ENCODE data around the gene MAD2L1. TPM values are rescaled to one million over a fixed set of nuclear protein-coding genes. Genes with fewer than 3 reads are reported as not detected.
A peak's percentile ranks its signal among the peaks of the same experiment; 100 is the strongest.

Gene MAD2L1
- total RNA-seq, 4 donors from 2014 or later: 1.8 to 20.3 (median 13.1) TPM

DNA sequence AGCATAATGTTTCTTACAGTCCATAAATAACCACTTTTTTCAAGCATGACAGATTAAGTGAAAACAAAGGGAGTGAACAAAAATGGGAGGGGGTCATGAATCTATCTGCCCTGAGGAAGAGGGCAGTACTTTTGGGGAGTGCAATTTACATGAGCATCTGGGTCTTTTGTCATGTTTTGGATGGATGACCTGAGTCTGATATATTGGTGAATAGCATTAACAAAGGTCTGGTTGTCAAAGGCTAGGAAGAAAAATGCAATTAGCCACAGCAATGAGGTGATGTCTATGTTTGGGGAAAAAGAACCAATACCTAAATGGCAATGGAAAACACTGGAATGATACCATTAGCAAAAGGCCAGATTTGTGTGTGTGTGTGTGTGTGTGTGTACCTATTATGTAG, 15.1 kb upstream of the MAD2L1 start:
- no peak overlapping the region for H3K27ac ChIP-seq
- H3K4me3 ChIP-seq: no peak overlapping the region
- DNase-seq: no peak
- no peak for TF ChIP-seq POLR2A (IDR thresholded peaks at IDR 0.05)
- TF ChIP-seq, protein P1, sequence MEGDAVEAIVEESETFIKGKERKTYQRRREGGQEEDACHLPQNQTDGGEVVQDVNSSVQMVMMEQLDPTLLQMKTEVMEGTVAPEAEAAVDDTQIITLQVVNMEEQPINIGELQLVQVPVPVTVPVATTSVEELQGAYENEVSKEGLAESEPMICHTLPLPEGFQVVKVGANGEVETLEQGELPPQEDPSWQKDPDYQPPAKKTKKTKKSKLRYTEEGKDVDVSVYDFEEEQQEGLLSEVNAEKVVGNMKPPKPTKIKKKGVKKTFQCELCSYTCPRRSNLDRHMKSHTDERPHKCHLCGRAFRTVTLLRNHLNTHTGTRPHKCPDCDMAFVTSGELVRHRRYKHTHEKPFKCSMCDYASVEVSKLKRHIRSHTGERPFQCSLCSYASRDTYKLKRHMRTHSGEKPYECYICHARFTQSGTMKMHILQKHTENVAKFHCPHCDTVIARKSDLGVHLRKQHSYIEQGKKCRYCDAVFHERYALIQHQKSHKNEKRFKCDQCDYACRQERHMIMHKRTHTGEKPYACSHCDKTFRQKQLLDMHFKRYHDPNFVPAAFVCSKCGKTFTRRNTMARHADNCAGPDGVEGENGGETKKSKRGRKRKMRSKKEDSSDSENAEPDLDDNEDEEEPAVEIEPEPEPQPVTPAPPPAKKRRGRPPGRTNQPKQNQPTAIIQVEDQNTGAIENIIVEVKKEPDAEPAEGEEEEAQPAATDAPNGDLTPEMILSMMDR (IDR thresholded peaks at IDR 0.05): no peak
- H3K36me3 ChIP-seq: no peaks in the 10 kb centered on the region
- no peaks in the 10 kb centered on the region for H3K4me1 ChIP-seq
- H3K27me3 ChIP-seq: no peaks in the 10 kb centered on the region
- H3K9me3 ChIP-seq: no peaks in the 10 kb centered on the region
- intact Hi-C loops (cut with DNase I): no loop called here

DNA sequence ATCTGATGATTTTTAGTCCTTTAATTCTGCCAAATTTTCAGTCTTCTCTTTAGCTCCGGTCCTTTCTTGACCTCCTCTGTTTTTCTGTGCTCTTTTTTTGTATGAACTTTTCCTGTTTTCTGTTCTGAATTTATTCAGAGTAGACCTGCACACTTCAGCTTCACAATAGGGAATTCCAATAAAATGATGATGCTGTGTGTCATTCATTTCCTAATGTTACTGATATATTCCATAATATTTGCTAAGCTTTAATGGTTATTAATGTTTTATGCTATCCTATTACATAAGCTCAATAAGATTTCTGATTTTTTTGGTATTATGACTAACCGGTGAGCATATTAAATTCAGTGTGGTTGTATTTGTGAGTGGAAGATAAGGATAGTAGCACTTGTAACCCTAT, 13.9 kb upstream of the MAD2L1 start:
- DNase-seq: no peak
- Histone ChIP-seq H3K4me1 (no peaks in the 10 kb centered on the region), H3K36me3 (no peaks in the 10 kb centered on the region), H3K9me3 (no peaks in the 10 kb centered on the region), H3K27ac (no peak overlapping the region), H3K27me3 (no peaks in the 10 kb centered on the region), H3K4me3 (no peak overlapping the region)
- intact Hi-C loops (cut with DNase I): no loop called here
- TF ChIP-seq, protein P1 (IDR thresholded peaks at IDR 0.05): no peak
- TF ChIP-seq POLR2A (IDR thresholded peaks at IDR 0.05): no peak
- WGBS, 2 donors: 72 to 78% methylated on average over 2 of the region's 2 CpGs

DNA sequence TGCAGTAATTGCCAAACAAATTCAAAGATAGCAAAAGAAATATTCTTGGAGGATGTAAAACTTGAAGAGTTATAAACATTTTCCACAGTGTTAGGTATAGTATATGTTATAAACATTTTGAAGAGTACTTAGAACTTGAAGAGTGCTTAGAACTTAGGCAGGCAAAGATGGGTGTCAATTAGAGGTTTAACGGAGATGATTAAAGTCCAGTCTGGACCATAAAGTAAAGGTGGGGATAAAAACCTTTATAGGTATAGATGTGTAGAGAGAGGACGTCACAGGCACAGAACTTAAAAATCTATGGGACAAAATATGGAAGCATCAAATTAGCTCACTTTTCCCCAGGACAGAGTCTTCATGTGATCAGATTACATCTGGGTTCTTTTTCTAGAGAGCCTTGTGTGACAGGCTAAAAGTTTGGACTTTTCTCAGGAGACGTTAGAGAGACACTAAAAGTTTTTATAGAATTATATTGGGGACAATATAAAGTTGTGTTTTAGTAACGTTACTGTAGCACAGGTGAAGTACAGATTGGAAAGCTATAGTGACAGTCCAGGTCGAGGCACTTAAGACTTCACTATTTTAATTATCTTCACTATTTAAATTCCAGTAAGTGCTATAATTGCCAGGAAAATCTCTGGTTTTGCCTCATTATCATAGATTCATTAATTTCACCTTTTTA, 13.3 kb upstream of the MAD2L1 start:
- TF ChIP-seq POLR2A (IDR thresholded peaks at IDR 0.05): no peak
- Histone ChIP-seq H3K4me3 (no peak overlapping the region), H3K27ac (no peak overlapping the region), H3K9me3 (no peaks in the 10 kb centered on the region), H3K27me3 (no peaks in the 10 kb centered on the region), H3K4me1 (no peaks in the 10 kb centered on the region), H3K36me3 (no peaks in the 10 kb centered on the region)
- 72 to 73% methylated on average over 5 of the region's 5 CpGs for WGBS, 2 donors
- intact Hi-C loops (cut with DNase I): no loop called here
- no peak for DNase-seq

DNA sequence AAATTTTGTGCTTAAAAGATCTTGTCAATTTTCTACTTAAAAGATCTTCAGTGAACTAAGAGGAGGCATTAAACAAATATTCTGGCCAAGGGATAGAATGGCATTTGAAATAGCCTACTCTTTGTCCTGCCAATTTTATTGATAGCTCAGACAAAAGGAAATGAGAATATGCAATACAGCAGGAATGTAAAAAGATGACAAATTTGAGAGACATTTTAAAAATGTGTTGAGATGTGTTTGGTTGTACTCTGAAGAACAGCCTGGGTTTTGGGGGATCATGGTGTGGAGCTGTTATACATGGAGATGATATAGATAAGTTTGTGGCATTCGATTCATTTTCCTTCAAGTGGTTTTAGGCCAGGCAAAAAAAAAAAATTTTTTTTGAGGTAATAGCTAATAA, 11.6 kb upstream of the MAD2L1 start:
- intact Hi-C loops (cut with DNase I): no loop called here
- Histone ChIP-seq H3K36me3 (no peaks in the 10 kb centered on the region), H3K9me3 (no peaks in the 10 kb centered on the region), H3K27ac (no peak overlapping the region), H3K27me3 (no peaks in the 10 kb centered on the region), H3K4me3 (no peak overlapping the region), H3K4me1 (no peaks in the 10 kb centered on the region)
- 71 to 82% methylated on average over 1 of the region's 1 CpG for WGBS, 2 donors
- TF ChIP-seq, protein P1 (IDR thresholded peaks at IDR 0.05): no peak
- no peak for DNase-seq

DNA sequence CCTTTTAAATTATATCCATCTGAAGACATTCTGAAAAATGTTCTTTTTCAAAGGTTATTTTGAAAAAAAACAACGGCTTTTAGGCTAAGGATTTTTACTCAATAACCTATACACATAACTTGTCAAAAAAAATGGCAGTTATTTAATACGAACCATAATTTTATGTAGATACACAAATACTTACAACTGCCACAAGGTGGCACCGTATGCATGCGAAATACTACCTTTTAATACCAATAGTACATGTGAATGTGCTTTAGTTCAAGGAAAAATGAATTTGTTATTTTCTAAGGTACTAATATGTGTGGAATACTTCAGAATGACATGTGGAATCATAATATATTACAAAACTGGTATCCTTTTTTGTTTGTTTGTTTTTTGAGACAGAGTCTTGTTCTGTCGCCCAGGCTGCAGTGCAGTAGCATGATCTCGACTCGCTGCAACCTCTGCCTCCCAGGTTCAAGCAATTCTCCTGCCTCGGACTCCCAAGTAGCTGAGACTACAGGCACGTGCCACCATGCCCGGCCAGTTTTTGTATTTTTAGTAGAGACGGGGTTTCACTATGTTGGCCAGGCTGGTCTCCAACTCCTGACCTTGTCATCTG, 4.6 kb upstream of the MAD2L1 start:
- Histone ChIP-seq H3K27ac (no peak overlapping the region), H3K9me3 (no peaks in the 10 kb centered on the region), H3K27me3 (no peaks in the 10 kb centered on the region), H3K36me3 (no peaks in the 10 kb centered on the region), H3K4me3 (no peak overlapping the region), H3K4me1 (peaks cover 5 to 18% (median 8%) of the 10 kb centered on the region in 3 donors)
- TF ChIP-seq, protein P1 (IDR thresholded peaks at IDR 0.05): peak; percentile 41 to 78 (median 54)
- TF ChIP-seq POLR2A (IDR thresholded peaks at IDR 0.05): no peak
- WGBS, 2 donors: 46 to 50% methylated on average over 11 of the region's 11 CpGs
- no peak for DNase-seq
- intact Hi-C loops (cut with DNase I): no loop called here

Measured in esophagus squamous epithelium (tissue), 5 donors.